Uterus (tissue), 2 donors: ENCODE results near the gene LRG1.

Source experiments
- CTCF ChIP-seq, 4 experiments: fragments of 200-600 bp in 2 of 4; fragments of 450-650 bp in 2 of 4; sonication (generic) in 2 of 4; IDR thresholded peaks; one replicate each; pipeline ENCODE4 v1.5.1; 2016 to 2019; ENCODE audit warnings: antibody characterized with exemption in 4 of 4, mild to moderate bottlenecking in 2 of 4, moderate library complexity in 1 of 4
- POLR2A ChIP-seq, 2 donors: fragments of 450-650 bp; IDR thresholded peaks; one replicate each; pipeline ENCODE4 v1.6.1; 2016; ENCODE audit warnings: antibody characterized with exemption in 2 of 2, mild to moderate bottlenecking in 1 of 2, moderate library complexity in 1 of 2

- TF ChIP-seq CTCF (IDR thresholded peaks at IDR 0.05) = no peak
- no peak for TF ChIP-seq POLR2A (IDR thresholded peaks at IDR 0.05)
These were observed 45.0 kb upstream of the LRG1 start for GRCh38 chr19:4584670-4585460.
